Measurements from ENCODE around the gene ASB16. TPM values are rescaled to one million over a fixed set of nuclear protein-coding genes. Genes with fewer than 3 reads are reported as not detected.

The ASB16 gene
- total RNA-seq, 1 experiment from 2014 or later = 0.37 TPM

DNA sequence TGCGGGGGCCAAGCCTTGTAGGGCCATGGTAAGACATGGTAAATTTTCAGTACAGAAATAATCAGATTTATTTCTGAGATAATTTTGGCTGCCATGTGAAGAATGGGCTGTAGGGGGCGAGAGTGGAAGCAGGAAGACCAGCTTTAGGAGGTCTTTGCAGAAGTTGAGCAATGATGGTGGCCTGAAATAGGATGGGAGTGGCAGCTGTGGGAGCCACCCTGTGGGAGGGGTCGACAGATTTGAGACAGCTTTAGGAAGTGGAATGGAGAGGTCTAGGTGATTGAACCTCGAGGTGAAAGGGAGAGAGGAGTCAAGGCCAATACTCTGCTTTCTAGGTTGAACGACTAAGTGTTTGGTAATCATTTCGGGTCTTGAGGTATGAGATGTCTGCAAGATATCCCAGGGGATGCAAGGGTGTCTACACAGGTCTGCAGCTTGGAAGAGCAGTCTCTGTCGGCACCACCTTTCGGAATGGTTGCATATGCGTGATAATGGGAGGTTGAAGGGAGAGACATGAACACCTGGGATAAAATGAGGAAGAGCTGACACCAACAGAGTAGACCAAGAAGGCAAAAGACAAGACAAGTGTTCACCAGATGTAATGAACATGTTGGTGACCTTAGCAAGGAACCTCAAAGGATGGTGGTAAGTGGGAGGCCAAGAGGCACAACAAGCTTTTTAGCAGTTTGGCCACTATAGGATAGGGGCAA, 33.4 kb downstream of the ASB16 start (continued):
- TF ChIP-seq, protein P1, sequence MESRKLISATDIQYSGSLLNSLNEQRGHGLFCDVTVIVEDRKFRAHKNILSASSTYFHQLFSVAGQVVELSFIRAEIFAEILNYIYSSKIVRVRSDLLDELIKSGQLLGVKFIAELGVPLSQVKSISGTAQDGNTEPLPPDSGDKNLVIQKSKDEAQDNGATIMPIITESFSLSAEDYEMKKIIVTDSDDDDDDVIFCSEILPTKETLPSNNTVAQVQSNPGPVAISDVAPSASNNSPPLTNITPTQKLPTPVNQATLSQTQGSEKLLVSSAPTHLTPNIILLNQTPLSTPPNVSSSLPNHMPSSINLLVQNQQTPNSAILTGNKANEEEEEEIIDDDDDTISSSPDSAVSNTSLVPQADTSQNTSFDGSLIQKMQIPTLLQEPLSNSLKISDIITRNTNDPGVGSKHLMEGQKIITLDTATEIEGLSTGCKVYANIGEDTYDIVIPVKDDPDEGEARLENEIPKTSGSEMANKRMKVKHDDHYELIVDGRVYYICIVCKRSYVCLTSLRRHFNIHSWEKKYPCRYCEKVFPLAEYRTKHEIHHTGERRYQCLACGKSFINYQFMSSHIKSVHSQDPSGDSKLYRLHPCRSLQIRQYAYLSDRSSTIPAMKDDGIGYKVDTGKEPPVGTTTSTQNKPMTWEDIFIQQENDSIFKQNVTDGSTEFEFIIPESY (IDR thresholded peaks at IDR 0.05; ENCODE audit: extremely low read depth, insufficient replicate concordance, low read length) = no peak
- no peak for TF ChIP-seq EZH2phosphoT487 (IDR thresholded peaks at IDR 0.05; ENCODE audit: borderline replicate concordance)
- no peak for TF ChIP-seq SIN3A (IDR thresholded peaks at IDR 0.05; ENCODE audit: low read depth)

DNA sequence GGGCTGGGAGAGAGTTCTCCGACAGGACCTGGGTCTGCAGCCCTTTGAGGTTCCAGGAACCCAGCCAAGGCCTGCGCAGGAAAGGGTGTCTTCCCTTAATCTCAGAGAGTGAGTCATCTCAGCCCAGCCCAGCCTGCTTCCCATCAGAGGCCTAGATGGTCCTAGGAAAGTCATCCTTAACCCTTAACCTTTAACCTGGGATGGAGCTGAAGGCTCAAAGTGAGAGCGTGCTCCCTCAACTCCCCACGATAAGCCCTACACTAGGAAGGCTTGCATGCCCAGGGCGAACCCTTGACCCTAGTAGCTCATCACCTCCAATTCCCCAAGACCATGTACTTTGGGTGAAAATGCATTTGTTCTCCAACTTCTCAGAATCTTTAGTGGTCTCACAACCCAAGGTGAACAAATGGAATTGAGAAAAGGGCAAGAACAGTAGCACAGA, 34.0 kb downstream of the ASB16 start:
- Histone ChIP-seq H3K27me3 (ENCODE audit: insufficient read depth, low read length) (no peaks in the 10 kb centered on the region), H4K20me1 (ENCODE audit: insufficient read depth) (no peaks in the 10 kb centered on the region), H3K4me1 (ENCODE audit: control insufficient read depth in 1 of 2, insufficient read depth in 2 of 2, low read length in 2 of 2) (peaks cover 49 to 72% of the 10 kb centered on the region in 2 experiments), H3K4me3 (replicated peaks in 1 of 2; ENCODE audit: low read depth in 1 of 2, low read length in 2 of 2) (peak overlapping the region in 1 of 2 experiments; percentile 10; a peak in 1 of 4 replicates), H3K4me2 (ENCODE audit: low read length) (peak overlapping the region; percentile 50), H3K9me2 (ENCODE audit: insufficient read depth) (no peaks in the 10 kb centered on the region), H3K27ac (ENCODE audit: low read depth, low read length) (peak overlapping the region; percentile 71), H3K36me3 (ENCODE audit: control insufficient read depth in 1 of 2, insufficient read depth in 2 of 2, low read length in 2 of 2) (peaks cover 6 to 20% of the 10 kb centered on the region in 2 experiments; a peak in 3 of 4 replicates), H2AFZ (ENCODE audit: low read depth, low read length, poor library complexity, severe bottlenecking) (no peak overlapping the region), H3K9me3 (ENCODE audit: control insufficient read depth in 1 of 2, insufficient read depth in 1 of 2, low read depth in 1 of 2, low read length in 2 of 2) (no peaks in the 10 kb centered on the region), H3K9ac (ENCODE audit: low read length) (0 out of 2 replicates have a peak overlapping the region, but pooled peaks have one; percentile 1), H3K79me2 (ENCODE audit: insufficient read depth, low read length) (peaks cover 7% of the 10 kb centered on the region; the same call in 1 of the 2 replicates)
- ChIA-PET POLR2A (interaction anchor here (1.3 kb wide), 1 partner anchor 126 kb away, joined by 4 read pairs; no protein-coding TSS in a partner anchor), RAD21 (ENCODE audit: low non-redundant PET in 1 of 2, low total read pairs in 2 of 2, uncharacterized antibody in 2 of 2, unreplicated experiment in 2 of 2) (interaction anchor here in 1 of 2 experiments (0.6 kb wide), 1 partner anchor 328 kb away, joined by 3 read pairs; no protein-coding TSS in a partner anchor), CTCF (interaction anchor here (0.7 to 3.0 kb wide), 9 partner anchors 13 to 145 kb away, joined by 3 to 17 read pairs (median 4); partner anchors contain the start of gene GRN)
- DNase-seq (ENCODE audit: low read depth, low spot score) = no peak
- BruUV-seq (replicated peaks) = no TSS peak
- peak; percentile 19 for ATAC-seq
- intact Hi-C loops (cut with micrococcal nuclease) = no loop called here
- TF ChIP-seq SRF (IDR thresholded peaks at IDR 0.05; ENCODE audit: low read depth) (no peak), REST (IDR thresholded peaks at IDR 0.05; ENCODE audit: low read depth) (no peak), POLR2AphosphoS5 (IDR thresholded peaks at IDR 0.05; ENCODE audit: low read depth, low read length) (no peak; the same call in 1 of the 2 replicates), EZH2 (IDR thresholded peaks at IDR 0.05) (no peak), CTCF (IDR thresholded peaks at IDR 0.05 in 2 of 3, conservative IDR thresholded peaks at IDR 0.05 in 1 of 3; ENCODE audit: borderline replicate concordance in 1 of 3, insufficient read depth in 1 of 3, low read depth in 2 of 3, low read length in 2 of 3) (no peak), ZNF274 (IDR thresholded peaks at IDR 0.05; ENCODE audit: low read depth, low read length) (no peak), SP1 (IDR thresholded peaks at IDR 0.05; ENCODE audit: low read depth) (peak; percentile 61)
- TF ChIP-seq, protein P1 (IDR thresholded peaks at IDR 0.05; ENCODE audit: extremely low read depth, insufficient replicate concordance, low read length) = no peak
- TF ChIP-seq, protein P2, sequence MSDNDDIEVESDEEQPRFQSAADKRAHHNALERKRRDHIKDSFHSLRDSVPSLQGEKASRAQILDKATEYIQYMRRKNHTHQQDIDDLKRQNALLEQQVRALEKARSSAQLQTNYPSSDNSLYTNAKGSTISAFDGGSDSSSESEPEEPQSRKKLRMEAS (IDR thresholded peaks at IDR 0.05) = peak; percentile 7; the same call in 1 of the 2 replicates

All from HCT116 (cell line).